Measurements from ENCODE around the gene IREB2. TPM values are rescaled to one million over a fixed set of nuclear protein-coding genes. Genes with fewer than 3 reads are reported as not detected.

The IREB2 gene
- total and polyA plus RNA-seq, 2 of the 13 experiments (the other 11 are each of a cell fraction or from before 2014, with no cell fraction given): 24.2 to 30.4 TPM

- TF ChIP-seq, protein P1, sequence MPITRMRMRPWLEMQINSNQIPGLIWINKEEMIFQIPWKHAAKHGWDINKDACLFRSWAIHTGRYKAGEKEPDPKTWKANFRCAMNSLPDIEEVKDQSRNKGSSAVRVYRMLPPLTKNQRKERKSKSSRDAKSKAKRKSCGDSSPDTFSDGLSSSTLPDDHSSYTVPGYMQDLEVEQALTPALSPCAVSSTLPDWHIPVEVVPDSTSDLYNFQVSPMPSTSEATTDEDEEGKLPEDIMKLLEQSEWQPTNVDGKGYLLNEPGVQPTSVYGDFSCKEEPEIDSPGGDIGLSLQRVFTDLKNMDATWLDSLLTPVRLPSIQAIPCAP (CRISPR knock-in tag; IDR thresholded peaks at IDR 0.05; ENCODE audit: low read depth): no peak
- no peak for TF ChIP-seq CBX1 (IDR thresholded peaks at IDR 0.05; ENCODE audit: low read depth)
- no peak for TF ChIP-seq ZNF547 (CRISPR knock-in tag; IDR thresholded peaks at IDR 0.05)
- TF ChIP-seq CENPT (CRISPR knock-in tag; IDR thresholded peaks at IDR 0.05; ENCODE audit: low read depth): no peak
- TF ChIP-seq, protein P2, sequence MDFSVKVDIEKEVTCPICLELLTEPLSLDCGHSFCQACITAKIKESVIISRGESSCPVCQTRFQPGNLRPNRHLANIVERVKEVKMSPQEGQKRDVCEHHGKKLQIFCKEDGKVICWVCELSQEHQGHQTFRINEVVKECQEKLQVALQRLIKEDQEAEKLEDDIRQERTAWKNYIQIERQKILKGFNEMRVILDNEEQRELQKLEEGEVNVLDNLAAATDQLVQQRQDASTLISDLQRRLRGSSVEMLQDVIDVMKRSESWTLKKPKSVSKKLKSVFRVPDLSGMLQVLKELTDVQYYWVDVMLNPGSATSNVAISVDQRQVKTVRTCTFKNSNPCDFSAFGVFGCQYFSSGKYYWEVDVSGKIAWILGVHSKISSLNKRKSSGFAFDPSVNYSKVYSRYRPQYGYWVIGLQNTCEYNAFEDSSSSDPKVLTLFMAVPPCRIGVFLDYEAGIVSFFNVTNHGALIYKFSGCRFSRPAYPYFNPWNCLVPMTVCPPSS (IDR thresholded peaks at IDR 0.05): no peak
- no peak; the same call in 1 of the 2 replicates for TF ChIP-seq HDAC2 (CRISPR knock-in tag; IDR thresholded peaks at IDR 0.05)
- TF ChIP-seq PHF20 (CRISPR knock-in tag; IDR thresholded peaks at IDR 0.05): no peak
- 0 out of 2 replicates have a peak, but pooled peaks have one; percentile 41 for TF ChIP-seq ZFP36L1 (CRISPR knock-in tag; IDR thresholded peaks at IDR 0.05)
- TF ChIP-seq, protein P3, sequence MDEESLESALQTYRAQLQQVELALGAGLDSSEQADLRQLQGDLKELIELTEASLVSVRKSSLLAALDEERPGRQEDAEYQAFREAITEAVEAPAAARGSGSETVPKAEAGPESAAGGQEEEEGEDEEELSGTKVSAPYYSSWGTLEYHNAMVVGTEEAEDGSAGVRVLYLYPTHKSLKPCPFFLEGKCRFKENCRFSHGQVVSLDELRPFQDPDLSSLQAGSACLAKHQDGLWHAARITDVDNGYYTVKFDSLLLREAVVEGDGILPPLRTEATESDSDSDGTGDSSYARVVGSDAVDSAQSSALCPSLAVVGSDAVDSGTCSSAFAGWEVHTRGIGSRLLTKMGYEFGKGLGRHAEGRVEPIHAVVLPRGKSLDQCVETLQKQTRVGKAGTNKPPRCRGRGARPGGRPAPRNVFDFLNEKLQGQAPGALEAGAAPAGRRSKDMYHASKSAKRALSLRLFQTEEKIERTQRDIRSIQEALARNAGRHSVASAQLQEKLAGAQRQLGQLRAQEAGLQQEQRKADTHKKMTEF (CRISPR knock-in tag; IDR thresholded peaks at IDR 0.05): 0 out of 2 replicates have a peak, but pooled peaks have one; percentile 35
- TF ChIP-seq, protein P4, sequence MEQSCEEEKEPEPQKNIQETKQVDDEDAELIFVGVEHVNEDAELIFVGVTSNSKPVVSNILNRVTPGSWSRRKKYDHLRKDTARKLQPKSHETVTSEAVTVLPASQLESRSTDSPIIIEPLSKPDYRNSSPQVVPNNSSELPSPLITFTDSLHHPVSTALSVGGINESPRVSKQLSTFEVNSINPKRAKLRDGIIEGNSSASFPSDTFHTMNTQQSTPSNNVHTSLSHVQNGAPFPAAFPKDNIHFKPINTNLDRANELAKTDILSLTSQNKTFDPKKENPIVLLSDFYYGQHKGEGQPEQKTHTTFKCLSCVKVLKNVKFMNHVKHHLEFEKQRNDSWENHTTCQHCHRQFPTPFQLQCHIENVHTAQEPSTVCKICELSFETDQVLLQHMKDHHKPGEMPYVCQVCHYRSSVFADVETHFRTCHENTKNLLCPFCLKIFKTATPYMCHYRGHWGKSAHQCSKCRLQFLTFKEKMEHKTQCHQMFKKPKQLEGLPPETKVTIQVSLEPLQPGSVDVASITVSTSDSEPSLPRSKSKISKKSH (CRISPR knock-in tag; IDR thresholded peaks at IDR 0.05; ENCODE audit: borderline replicate concordance): peak; percentile 17; the same call in 1 of the 2 replicates
- TF ChIP-seq ZNF660 (CRISPR knock-in tag; IDR thresholded peaks at IDR 0.05; ENCODE audit: borderline replicate concordance, low read depth): no peak
- TF ChIP-seq KLF9 (CRISPR knock-in tag; IDR thresholded peaks at IDR 0.05; ENCODE audit: low read depth): 0 out of 2 replicates have a peak, but pooled peaks have one; percentile 13
- TF ChIP-seq, protein P5, sequence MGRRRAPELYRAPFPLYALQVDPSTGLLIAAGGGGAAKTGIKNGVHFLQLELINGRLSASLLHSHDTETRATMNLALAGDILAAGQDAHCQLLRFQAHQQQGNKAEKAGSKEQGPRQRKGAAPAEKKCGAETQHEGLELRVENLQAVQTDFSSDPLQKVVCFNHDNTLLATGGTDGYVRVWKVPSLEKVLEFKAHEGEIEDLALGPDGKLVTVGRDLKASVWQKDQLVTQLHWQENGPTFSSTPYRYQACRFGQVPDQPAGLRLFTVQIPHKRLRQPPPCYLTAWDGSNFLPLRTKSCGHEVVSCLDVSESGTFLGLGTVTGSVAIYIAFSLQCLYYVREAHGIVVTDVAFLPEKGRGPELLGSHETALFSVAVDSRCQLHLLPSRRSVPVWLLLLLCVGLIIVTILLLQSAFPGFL (CRISPR knock-in tag; IDR thresholded peaks at IDR 0.05): no peak
- peak; percentile 24; the same call in 1 of the 2 replicates for TF ChIP-seq ZNF703 (CRISPR knock-in tag; IDR thresholded peaks at IDR 0.05; ENCODE audit: borderline replicate concordance)
- no peak for TF ChIP-seq PRMT3 (CRISPR knock-in tag; IDR thresholded peaks at IDR 0.05; ENCODE audit: borderline replicate concordance, low read depth)
- TF ChIP-seq GTF3A (CRISPR knock-in tag; conservative IDR thresholded peaks at IDR 0.05): no peak
- TF ChIP-seq HDAC1 (CRISPR knock-in tag; IDR thresholded peaks at IDR 0.05): peak; percentile 71
- peak; percentile 77 for TF ChIP-seq ZFX (CRISPR knock-in tag; IDR thresholded peaks at IDR 0.05; ENCODE audit: low read depth)
- TF ChIP-seq, protein P6, sequence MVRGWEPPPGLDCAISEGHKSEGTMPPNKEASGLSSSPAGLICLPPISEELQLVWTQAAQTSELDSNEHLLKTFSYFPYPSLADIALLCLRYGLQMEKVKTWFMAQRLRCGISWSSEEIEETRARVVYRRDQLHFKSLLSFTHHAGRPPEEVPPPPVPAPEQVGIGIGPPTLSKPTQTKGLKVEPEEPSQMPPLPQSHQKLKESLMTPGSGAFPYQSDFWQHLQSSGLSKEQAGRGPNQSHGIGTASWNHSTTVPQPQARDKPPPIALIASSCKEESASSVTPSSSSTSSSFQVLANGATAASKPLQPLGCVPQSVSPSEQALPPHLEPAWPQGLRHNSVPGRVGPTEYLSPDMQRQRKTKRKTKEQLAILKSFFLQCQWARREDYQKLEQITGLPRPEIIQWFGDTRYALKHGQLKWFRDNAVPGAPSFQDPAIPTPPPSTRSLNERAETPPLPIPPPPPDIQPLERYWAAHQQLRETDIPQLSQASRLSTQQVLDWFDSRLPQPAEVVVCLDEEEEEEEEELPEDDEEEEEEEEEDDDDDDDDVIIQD (CRISPR knock-in tag; IDR thresholded peaks at IDR 0.05; ENCODE audit: low read depth): peak; percentile 25; the same call in 1 of the 2 replicates
- TF ChIP-seq ZNF773 (CRISPR knock-in tag; IDR thresholded peaks at IDR 0.05; ENCODE audit: borderline replicate concordance): no peak
These were observed 69.2 kb downstream of the IREB2 start, which contains the start of gene HYKK (continued) for GRCh38 chr15:78506971-78507830.

Measured in HepG2 (cell line).